Lower leg skin (tissue), 4 donors: Measurements from ENCODE around the gene SMAP2. TPM values are rescaled to one million over a fixed set of nuclear protein-coding genes. Genes with fewer than 3 reads are reported as not detected.

Experiments used
- DNase-seq, 2 donors: peaks; one replicate each; pipeline ENCODE4 v3.0.0-alpha.2; 2019; ENCODE audit warnings: low spot score in 2 of 2
- H3K4me3 ChIP-seq: fragments of 200-600 bp; sonication (generic); 2 replicates; pipeline ENCODE4 v1.5.1; 2017; ENCODE audit warnings: mild to moderate bottlenecking, low read depth; ENCODE audit not compliant: poor library complexity, severe bottlenecking
- POLR2A ChIP-seq, 2 donors: fragments of 450-650 bp; IDR thresholded peaks; one replicate each; pipeline ENCODE4 v1.6.1; 2016 to 2017; ENCODE audit warnings: antibody characterized with exemption in 2 of 2, mild to moderate bottlenecking in 1 of 2, moderate library complexity in 1 of 2
- WGBS, 2 donors: methylation state at CpG; one replicate each; pipeline ENCODE4 v1.1.5; 2018; 5-methylcytosine and 5-hydroxymethylcytosine counted together
- intact Hi-C: fragments of 100-400 bp; cut with DNase I; formaldehyde crosslinking; loops from one replicate; pipeline ENCODE4 v1.15.0; 2023; ENCODE audit warnings: low total_unique reads
- total RNA-seq, 4 donors: library from RNA; depleted of rRNA; stranded (reverse); fragments of >200 nt; gene quantifications; one replicate each; pipeline ENCODE4 v1.1.0, GENCODE V29; 2016
- TF ChIP-seq, protein P1 (sequence below), 3 donors: fragments of 450-650 bp; IDR thresholded peaks; one replicate each; pipeline ENCODE4 v1.5.1; 2016; ENCODE audit warnings: antibody characterized with exemption in 3 of 3, mild to moderate bottlenecking in 3 of 3, moderate library complexity in 2 of 3

The SMAP2 gene
- total RNA-seq, 4 donors from 2014 or later = 34.2 to 69.5 (median 43.7) TPM

DNA sequence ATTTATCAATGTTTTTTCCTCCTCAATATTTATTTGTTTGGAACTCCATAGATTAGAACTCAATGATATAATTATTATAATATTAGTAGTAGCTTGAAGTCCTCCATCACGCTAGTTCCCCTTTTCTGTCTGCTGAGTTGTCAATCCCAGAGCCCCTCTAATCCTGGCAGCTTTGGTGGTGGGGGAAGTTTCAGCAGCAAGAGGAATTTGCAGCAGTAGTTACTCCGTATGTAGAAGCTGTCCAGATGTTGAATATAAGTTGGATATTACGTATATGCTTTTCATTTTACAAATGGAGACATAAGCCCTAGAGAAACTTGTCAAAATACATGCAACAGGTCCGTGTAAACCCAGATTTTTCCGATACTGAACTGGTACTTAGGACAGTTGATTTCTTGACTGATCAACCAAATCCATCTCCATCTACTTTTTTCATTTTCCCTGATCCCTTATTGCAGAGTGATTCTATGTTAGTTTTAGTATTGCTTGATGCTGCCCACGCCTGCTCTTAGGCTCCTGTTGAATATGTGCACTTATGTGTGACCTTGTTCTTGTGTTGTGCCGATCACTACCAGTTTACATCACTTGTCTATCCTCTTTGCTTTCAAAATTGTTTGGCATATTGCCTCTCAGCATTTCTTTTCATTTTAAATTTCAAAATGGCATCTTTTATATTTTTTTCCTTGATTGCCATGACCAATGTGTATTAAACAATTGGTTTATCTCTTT lies 28.1 kb downstream of the SMAP2 start:
- H3K4me3 ChIP-seq = no peak overlapping the region
- DNase-seq = no peak
- intact Hi-C loops = no loop called here
- TF ChIP-seq, protein P1, sequence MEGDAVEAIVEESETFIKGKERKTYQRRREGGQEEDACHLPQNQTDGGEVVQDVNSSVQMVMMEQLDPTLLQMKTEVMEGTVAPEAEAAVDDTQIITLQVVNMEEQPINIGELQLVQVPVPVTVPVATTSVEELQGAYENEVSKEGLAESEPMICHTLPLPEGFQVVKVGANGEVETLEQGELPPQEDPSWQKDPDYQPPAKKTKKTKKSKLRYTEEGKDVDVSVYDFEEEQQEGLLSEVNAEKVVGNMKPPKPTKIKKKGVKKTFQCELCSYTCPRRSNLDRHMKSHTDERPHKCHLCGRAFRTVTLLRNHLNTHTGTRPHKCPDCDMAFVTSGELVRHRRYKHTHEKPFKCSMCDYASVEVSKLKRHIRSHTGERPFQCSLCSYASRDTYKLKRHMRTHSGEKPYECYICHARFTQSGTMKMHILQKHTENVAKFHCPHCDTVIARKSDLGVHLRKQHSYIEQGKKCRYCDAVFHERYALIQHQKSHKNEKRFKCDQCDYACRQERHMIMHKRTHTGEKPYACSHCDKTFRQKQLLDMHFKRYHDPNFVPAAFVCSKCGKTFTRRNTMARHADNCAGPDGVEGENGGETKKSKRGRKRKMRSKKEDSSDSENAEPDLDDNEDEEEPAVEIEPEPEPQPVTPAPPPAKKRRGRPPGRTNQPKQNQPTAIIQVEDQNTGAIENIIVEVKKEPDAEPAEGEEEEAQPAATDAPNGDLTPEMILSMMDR (IDR thresholded peaks at IDR 0.05) = no peak
- TF ChIP-seq POLR2A (IDR thresholded peaks at IDR 0.05) = no peak
- WGBS, 2 donors = 82 to 84% methylated on average over 7 of the region's 7 CpGs

- no peak for DNase-seq
- TF ChIP-seq POLR2A (IDR thresholded peaks at IDR 0.05) = no peak
- TF ChIP-seq, protein P1 (IDR thresholded peaks at IDR 0.05) = peak in 1 of 3 donors; percentile 20
- 45 to 50% methylated on average over 11 of the region's 11 CpGs for WGBS, 2 donors
- intact Hi-C loops = no loop called here
- no peak overlapping the region for H3K4me3 ChIP-seq
These were observed 31.3 kb downstream of the SMAP2 start for GRCh38 chr1:40404670-40405462.

DNA sequence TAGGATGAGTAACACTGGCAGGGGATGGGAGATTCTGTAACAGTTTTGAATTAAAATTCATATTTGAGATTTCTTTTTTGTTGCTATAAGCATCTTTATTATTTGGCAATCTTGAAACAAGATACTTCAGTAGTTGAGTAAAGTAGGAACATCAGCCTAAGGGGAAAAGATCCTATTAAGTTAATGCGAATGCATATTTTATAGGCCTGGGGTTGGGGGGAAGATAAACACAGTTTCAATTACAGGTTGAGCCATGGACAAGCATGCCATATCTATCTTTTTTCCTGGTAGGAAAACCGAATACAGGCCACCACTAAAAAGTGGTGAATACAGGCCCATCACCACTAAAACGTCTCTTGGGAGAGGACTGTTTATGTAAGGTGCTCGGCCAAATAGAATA lies 32.3 kb downstream of the SMAP2 start:
- intact Hi-C loops = no loop called here
- H3K4me3 ChIP-seq = no peak overlapping the region
- no peak for DNase-seq
- WGBS, 2 donors = 72 to 77% methylated on average over 4 of the region's 4 CpGs
- no peak for TF ChIP-seq POLR2A (IDR thresholded peaks at IDR 0.05)
- TF ChIP-seq, protein P1 (IDR thresholded peaks at IDR 0.05) = no peak

DNA sequence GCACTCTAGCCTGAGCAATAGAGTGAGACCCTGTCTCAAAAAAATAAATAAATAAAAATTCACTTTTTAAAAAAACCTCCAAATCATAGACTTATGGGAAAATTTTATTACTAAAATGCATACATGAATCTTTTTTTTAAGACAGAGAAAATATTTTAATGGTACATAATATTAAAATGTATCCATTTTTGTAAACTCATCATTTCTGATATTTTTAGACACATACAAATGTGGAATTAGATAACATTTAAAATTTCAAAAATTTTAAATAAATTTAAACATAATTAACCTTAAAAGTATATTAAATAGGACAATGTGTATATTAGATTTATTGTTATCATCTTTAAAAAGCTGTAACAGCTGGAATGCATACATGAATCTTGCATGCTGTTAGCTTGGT lies 33.9 kb downstream of the SMAP2 start:
- intact Hi-C loops = no loop called here

DNA sequence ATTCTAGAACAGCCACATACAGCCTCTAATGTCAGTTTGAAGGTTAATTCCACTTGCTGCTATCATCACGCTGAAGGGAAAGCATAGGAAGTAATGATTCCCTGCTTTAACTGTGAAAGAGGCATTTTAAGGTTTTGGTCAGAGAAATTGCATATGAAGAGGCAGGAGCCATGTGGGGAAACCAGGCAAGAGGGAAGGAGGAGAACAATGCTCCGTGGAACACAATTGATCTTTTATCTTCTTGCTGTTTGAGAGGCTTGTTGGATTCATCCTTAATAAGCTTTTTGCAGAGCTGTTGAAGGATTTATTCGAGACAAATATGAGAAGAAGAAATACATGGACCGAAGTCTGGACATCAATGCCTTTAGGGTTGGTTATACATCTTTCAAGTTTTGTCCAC lies 35.9 kb downstream of the SMAP2 start:
- TF ChIP-seq, protein P1 (IDR thresholded peaks at IDR 0.05) = no peak
- TF ChIP-seq POLR2A (IDR thresholded peaks at IDR 0.05) = no peak
- DNase-seq = no peak
- H3K4me3 ChIP-seq = no peak overlapping the region
- intact Hi-C loops = no loop called here
- 87 to 88% methylated on average over 4 of the region's 4 CpGs for WGBS, 2 donors

More for the DNA sequence above, 33.9 kb downstream of the SMAP2 start:
- no peak for DNase-seq
- TF ChIP-seq POLR2A (IDR thresholded peaks at IDR 0.05) = no peak
- TF ChIP-seq, protein P1 (IDR thresholded peaks at IDR 0.05) = no peak
- H3K4me3 ChIP-seq = no peak overlapping the region
